MM.1S (cell line): ENCODE results near the gene SLC17A8.
"Not testable (repeated sequence)": the region's sequence is repeated elsewhere in the genome, so short reads cannot be mapped to it uniquely, and the experiment has no call there.

ENCODE experiments used
- DNase-seq: peaks from one replicate; pipeline ENCODE4 v3.0.0-alpha.2; 2015
- H2AFZ ChIP-seq: fragments of 300-600 bp; sonication (generic); 2 replicates; pipeline ENCODE4 v1.6.0; 2016; ENCODE audit warnings: antibody characterized with exemption, low read length
- H3F3A ChIP-seq: fragments of 300-600 bp; sonication (generic); 2 replicates; pipeline ENCODE4 v1.6.1; 2016; ENCODE audit warnings: mild to moderate bottlenecking, antibody characterized with exemption, low read length, moderate library complexity, mixed read lengths; ENCODE audit not compliant: insufficient read depth
- H3K27ac ChIP-seq: fragments of 300-600 bp; sonication (generic); 2 replicates; pipeline ENCODE4 v1.5.1; 2016; ENCODE audit warnings: mild to moderate bottlenecking, low read length
- H3K27me3 ChIP-seq: fragments of 300-600 bp; sonication (generic); replicated peaks from 2 replicates; pipeline ENCODE4 v1.6.0; 2016; ENCODE audit warnings: low read length; ENCODE audit not compliant: insufficient read depth
- H3K36me3 ChIP-seq: fragments of 300-600 bp; sonication (generic); replicated peaks from 2 replicates; pipeline ENCODE4 v1.6.1; 2016; ENCODE audit warnings: mild to moderate bottlenecking, low read length, mixed read lengths; ENCODE audit not compliant: insufficient read depth
- H3K4me1 ChIP-seq: fragments of 300-600 bp; sonication (generic); 2 replicates; pipeline ENCODE4 v1.6.1; 2016; ENCODE audit warnings: low read length, mixed read lengths
- H3K4me2 ChIP-seq: fragments of 300-600 bp; sonication (generic); 2 replicates; pipeline ENCODE4 v1.6.0; 2016; ENCODE audit warnings: low read depth, low read length
- H3K4me3 ChIP-seq: fragments of 300-600 bp; sonication (generic); 2 replicates; pipeline ENCODE4 v1.5.1; 2016; ENCODE audit warnings: low read length, mixed read lengths
- H3K79me2 ChIP-seq: fragments of 300-600 bp; sonication (generic); 2 replicates; pipeline ENCODE4 v1.6.1; 2016; ENCODE audit warnings: mixed run types, low read length, mixed read lengths
- H3K9ac ChIP-seq: fragments of 300-600 bp; sonication (generic); 2 replicates; pipeline ENCODE4 v1.6.1; 2016; ENCODE audit warnings: low read length, mixed read lengths
- H3K9me2 ChIP-seq: fragments of 300-600 bp; sonication (generic); replicated peaks from 2 replicates; pipeline ENCODE4 v1.6.1; 2016; ENCODE audit warnings: mild to moderate bottlenecking, low read length, mixed read lengths; ENCODE audit not compliant: insufficient read depth
- H3K9me3 ChIP-seq: fragments of 300-600 bp; sonication (generic); replicated peaks from 2 replicates; pipeline ENCODE4 v1.6.1; 2016; ENCODE audit warnings: mild to moderate bottlenecking, low read length, mixed read lengths; ENCODE audit not compliant: insufficient read depth
- H4K20me1 ChIP-seq: fragments of 300-600 bp; sonication (generic); 2 replicates; pipeline ENCODE4 v1.6.1; 2016; ENCODE audit warnings: mild to moderate bottlenecking, low read length, moderate library complexity, mixed read lengths; ENCODE audit not compliant: insufficient read depth
- EZH2 ChIP-seq: fragments of 300-600 bp; sonication (generic); optimal IDR thresholded peaks from 2 replicates; pipeline ENCODE3; 2017; ENCODE audit warnings: low read depth, mild to moderate bottlenecking, antibody characterized with exemption, low read length, mixed read lengths
- EZH2phosphoT487 ChIP-seq: fragments of 300-600 bp; sonication (generic); IDR thresholded peaks from 2 replicates; pipeline ENCODE4 v1.6.1; 2018; ENCODE audit warnings: antibody characterized with exemption, low read length
- TF ChIP-seq, protein P1 (sequence below): fragments of 300-600 bp; sonication (generic); IDR thresholded peaks from 2 replicates; pipeline ENCODE4 v1.5.1; 2016; ENCODE audit warnings: antibody characterized with exemption, low read length, mixed read lengths

Gene SLC17A8

DNA sequence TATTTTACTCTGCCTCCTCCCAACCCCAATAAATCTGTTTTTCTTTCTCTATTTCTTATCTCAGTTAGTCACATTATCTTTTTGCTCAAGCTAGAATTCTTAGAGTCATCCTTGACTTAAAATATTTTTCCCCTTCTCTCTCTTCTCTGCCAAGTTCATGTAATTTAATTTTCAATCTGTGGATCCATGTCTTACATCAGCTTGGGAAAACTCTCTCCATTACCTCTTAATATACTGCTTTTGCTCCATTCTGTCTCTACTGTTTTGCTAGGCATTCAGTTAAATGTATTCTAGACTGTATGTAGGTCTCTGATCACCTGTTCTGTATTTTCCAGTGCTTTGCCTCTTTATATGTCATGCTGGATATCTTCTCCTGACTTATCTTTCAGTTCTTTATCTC lies 65.8 kb downstream of the SLC17A8 start:
- no peaks in the 10 kb centered on the region for H3K79me2 ChIP-seq
- no peaks in the 10 kb centered on the region for H4K20me1 ChIP-seq
- no peaks in the 10 kb centered on the region for H3K9me3 ChIP-seq
- no peak overlapping the region for H3K4me3 ChIP-seq
- H2AFZ ChIP-seq: no peak overlapping the region
- H3K27ac ChIP-seq: no peak overlapping the region
- no peaks in the 10 kb centered on the region for H3K4me1 ChIP-seq
- H3K9me2 ChIP-seq: no peaks in the 10 kb centered on the region
- H3F3A ChIP-seq: no peaks in the 10 kb centered on the region
- DNase-seq: no peak
- TF ChIP-seq EZH2phosphoT487: no peak
- TF ChIP-seq, protein P1, sequence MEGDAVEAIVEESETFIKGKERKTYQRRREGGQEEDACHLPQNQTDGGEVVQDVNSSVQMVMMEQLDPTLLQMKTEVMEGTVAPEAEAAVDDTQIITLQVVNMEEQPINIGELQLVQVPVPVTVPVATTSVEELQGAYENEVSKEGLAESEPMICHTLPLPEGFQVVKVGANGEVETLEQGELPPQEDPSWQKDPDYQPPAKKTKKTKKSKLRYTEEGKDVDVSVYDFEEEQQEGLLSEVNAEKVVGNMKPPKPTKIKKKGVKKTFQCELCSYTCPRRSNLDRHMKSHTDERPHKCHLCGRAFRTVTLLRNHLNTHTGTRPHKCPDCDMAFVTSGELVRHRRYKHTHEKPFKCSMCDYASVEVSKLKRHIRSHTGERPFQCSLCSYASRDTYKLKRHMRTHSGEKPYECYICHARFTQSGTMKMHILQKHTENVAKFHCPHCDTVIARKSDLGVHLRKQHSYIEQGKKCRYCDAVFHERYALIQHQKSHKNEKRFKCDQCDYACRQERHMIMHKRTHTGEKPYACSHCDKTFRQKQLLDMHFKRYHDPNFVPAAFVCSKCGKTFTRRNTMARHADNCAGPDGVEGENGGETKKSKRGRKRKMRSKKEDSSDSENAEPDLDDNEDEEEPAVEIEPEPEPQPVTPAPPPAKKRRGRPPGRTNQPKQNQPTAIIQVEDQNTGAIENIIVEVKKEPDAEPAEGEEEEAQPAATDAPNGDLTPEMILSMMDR: no peak
- no peak for TF ChIP-seq EZH2
- H3K4me2 ChIP-seq: no peak overlapping the region
- H3K36me3 ChIP-seq: no peaks in the 10 kb centered on the region
- no peaks in the 10 kb centered on the region for H3K27me3 ChIP-seq
- no peak overlapping the region for H3K9ac ChIP-seq

DNA sequence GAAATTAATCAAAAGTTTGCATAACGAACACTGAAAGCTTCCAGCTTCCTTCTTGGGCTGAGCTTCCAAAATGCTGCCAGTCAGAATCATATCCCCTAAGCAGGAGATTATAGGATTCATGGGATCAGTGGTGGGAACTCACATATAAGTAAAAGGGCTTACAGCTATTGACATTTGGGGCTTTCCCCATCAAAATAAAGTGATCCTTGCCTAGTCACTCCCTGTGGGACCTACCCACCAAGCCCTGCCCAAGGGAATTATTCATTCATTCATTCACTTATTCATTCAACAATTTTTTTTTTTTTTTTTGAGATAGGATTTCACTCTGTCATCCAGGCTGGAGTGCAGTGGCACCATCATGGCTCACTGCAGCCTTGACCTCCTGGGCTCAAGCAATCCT lies 69.3 kb downstream of the SLC17A8 start:
- TF ChIP-seq EZH2phosphoT487: no peak
- TF ChIP-seq, protein P1: no peak
- no peak for TF ChIP-seq EZH2
- no peaks in the 10 kb centered on the region for H3K9me3 ChIP-seq
- no peaks in the 10 kb centered on the region for H3K79me2 ChIP-seq
- H3F3A ChIP-seq: no peaks in the 10 kb centered on the region
- H3K4me3 ChIP-seq: no peak overlapping the region
- H3K4me1 ChIP-seq: no peaks in the 10 kb centered on the region
- no peak overlapping the region for H3K4me2 ChIP-seq
- no peaks in the 10 kb centered on the region for H3K9me2 ChIP-seq
- H3K36me3 ChIP-seq: no peaks in the 10 kb centered on the region
- H3K27me3 ChIP-seq: no peaks in the 10 kb centered on the region
- no peak for DNase-seq
- H4K20me1 ChIP-seq: no peaks in the 10 kb centered on the region
- H2AFZ ChIP-seq: no peak overlapping the region
- H3K27ac ChIP-seq: no peak overlapping the region
- no peak overlapping the region for H3K9ac ChIP-seq

DNA sequence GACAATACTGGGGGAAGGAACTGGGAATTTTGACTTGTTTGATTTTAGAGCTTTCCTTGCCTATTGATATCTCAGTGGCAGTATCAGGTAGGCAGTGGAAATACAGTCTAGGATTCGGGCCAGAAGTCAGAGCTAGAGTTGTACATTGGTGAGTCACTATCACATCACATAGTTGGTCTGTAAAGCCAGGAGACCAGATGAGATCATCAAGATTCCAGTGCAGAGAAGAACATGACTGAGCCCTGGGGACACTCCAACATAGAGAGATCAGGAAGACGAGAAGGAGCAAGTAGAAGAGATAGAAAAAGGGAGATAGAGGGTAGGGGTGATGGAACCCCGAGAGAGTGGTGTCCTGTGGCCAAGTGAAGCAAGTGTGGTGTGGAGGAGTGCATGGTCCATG lies 70.2 kb downstream of the SLC17A8 start:
- Histone ChIP-seq H3K79me2 (no peaks in the 10 kb centered on the region), H3K27me3 (no peaks in the 10 kb centered on the region), H3K4me1 (no peaks in the 10 kb centered on the region), H3K4me3 (no peak overlapping the region), H3K27ac (no peak overlapping the region), H4K20me1 (no peaks in the 10 kb centered on the region), H3K4me2 (no peak overlapping the region), H3K36me3 (no peaks in the 10 kb centered on the region), H3F3A (no peaks in the 10 kb centered on the region), H3K9me3 (no peaks in the 10 kb centered on the region), H3K9ac (no peak overlapping the region), H3K9me2 (no peaks in the 10 kb centered on the region), H2AFZ (no peak overlapping the region)
- DNase-seq: no peak
- TF ChIP-seq EZH2phosphoT487: no peak
- TF ChIP-seq, protein P1: no peak
- no peak for TF ChIP-seq EZH2

DNA sequence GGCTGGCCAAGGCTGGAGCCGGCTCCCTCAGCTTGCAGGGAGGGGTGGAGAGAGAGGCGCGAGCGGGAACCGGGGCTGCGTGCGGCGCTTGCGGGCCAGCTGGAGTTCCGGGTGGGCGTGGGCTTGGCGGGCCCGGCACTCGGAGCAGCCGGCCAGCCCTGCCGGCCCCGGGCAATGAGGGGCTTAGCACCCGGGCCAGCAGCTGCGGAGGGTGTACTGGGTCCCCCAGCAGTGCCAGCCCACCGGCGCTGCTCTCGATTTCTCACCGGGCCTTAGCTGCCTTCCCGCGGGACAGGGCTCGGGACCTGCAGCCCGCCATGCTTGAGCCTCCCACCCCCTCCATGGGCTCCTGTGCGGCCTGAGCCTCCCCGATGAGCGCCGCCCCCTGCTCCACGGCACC lies 73.4 kb downstream of the SLC17A8 start:
- not testable (repeated sequence) for H3F3A ChIP-seq, H3K27me3 ChIP-seq, DNase-seq, H3K36me3 ChIP-seq, H3K9me2 ChIP-seq, H4K20me1 ChIP-seq, H2AFZ ChIP-seq, H3K4me3 ChIP-seq, H3K27ac ChIP-seq, H3K9ac ChIP-seq, H3K79me2 ChIP-seq, H3K4me2 ChIP-seq, H3K9me3 ChIP-seq, H3K4me1 ChIP-seq
